ENCODE measurements around the gene ADAM12.

Gene ADAM12

DNA sequence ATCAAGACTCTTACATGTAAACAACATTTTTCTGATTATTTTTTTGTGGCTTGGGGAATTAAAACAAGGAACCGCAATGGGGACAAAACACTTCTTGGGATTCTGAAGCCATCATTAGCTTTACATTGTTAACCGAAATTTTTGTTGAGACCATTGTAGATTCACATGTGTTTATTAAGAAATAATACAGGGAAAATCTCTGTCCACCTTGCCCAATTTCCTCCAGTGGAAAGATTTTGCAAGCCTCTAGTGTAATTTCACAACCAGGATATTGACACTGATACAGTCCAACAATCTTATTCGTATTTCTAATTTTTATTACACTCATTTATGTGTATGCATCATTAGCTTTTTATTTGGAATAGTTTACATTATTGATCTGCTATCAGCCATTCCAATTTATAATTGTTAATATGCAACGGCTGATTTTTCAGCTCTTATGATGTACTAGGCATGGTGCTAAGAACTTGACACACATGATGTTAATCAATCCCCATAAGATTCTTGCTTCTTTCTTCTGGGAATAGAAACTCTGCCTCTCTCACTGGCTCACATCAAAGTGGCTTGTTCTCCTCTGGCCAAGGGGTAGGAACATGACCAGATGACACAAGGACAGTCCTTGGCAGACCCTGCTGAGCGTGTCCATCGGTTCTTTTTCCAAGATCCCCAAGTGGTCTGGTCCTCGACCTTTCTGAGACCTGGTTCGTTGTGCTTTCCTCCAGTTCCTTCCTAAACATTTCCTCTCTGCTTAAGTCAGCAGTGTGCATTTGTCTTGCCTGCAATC is 137.6 kb downstream of the ADAM12 start:
- POLR2A ChIA-PET, result no interaction called here
- no peaks in the 10 kb centered on the region for H3K9me3 ChIP-seq (ENCODE audit: control insufficient read depth, insufficient read depth, low read depth, low read length)
- CTCF ChIA-PET, result no interaction called here
- H3K4me1 ChIP-seq (ENCODE audit: control insufficient read depth, insufficient read depth, low read length), result peaks cover 46% of the 10 kb centered on the region
- no peak overlapping the region for H3K4me3 ChIP-seq (ENCODE audit: low read depth, low read length)
- no peaks in the 10 kb centered on the region for H3K36me3 ChIP-seq (ENCODE audit: control insufficient read depth in 2 of 2, insufficient read depth in 1 of 2, low read length in 2 of 2)
- peak overlapping the region; percentile 94 for H3K27ac ChIP-seq (ENCODE audit: extremely low read depth, low read depth, low read length)
- TF ChIP-seq SCRT1 (tag by site-specific recombination; IDR thresholded peaks at IDR 0.05; ENCODE audit: borderline replicate concordance) (no peak), KLF1 (tag by site-specific recombination; IDR thresholded peaks at IDR 0.05) (no peak), ZNF785 (tag by site-specific recombination; IDR thresholded peaks at IDR 0.05) (no peak), ZNF239 (tag by site-specific recombination; IDR thresholded peaks at IDR 0.05) (no peak), SALL2 (tag by site-specific recombination; IDR thresholded peaks at IDR 0.05; ENCODE audit: borderline replicate concordance) (no peak), ZNF670 (tag by site-specific recombination; IDR thresholded peaks at IDR 0.05; ENCODE audit: low read depth) (no peak), MYNN (tag by site-specific recombination; IDR thresholded peaks at IDR 0.05; ENCODE audit: borderline replicate concordance) (no peak), ZNF350 (tag by site-specific recombination; IDR thresholded peaks at IDR 0.05) (no peak)
- TF ChIP-seq, protein P1, sequence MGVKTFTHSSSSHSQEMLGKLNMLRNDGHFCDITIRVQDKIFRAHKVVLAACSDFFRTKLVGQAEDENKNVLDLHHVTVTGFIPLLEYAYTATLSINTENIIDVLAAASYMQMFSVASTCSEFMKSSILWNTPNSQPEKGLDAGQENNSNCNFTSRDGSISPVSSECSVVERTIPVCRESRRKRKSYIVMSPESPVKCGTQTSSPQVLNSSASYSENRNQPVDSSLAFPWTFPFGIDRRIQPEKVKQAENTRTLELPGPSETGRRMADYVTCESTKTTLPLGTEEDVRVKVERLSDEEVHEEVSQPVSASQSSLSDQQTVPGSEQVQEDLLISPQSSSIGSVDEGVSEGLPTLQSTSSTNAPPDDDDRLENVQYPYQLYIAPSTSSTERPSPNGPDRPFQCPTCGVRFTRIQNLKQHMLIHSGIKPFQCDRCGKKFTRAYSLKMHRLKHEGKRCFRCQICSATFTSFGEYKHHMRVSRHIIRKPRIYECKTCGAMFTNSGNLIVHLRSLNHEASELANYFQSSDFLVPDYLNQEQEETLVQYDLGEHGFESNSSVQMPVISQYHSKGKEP (tag by site-specific recombination; IDR thresholded peaks at IDR 0.05), result no peak

DNA sequence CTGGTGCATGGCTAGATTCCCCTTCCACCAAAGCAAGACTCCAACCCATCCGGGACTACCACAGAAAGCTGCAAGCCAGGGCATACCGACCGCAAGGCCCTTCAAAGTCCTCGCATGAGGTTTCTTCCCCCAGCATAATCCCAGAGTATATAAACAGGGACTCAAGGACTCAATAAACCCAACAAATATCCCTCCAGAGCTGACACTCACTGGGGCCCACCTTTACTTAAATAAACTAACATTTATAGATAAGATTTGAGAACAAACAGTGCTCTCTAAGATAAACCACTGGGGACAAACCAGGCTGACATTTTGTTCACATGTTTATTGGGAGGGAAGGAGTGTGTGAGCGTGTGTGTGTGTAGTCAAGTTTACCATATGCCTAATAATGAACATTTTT is 138.2 kb downstream of the ADAM12 start:
- H3K9me3 ChIP-seq (ENCODE audit: control insufficient read depth, insufficient read depth, low read depth, low read length), result no peaks in the 10 kb centered on the region
- no peaks in the 10 kb centered on the region for H3K36me3 ChIP-seq (ENCODE audit: control insufficient read depth in 2 of 2, insufficient read depth in 1 of 2, low read length in 2 of 2)
- H3K27ac ChIP-seq (ENCODE audit: extremely low read depth, low read depth, low read length), result peak overlapping the region; percentile 94
- POLR2A ChIA-PET, result no interaction called here
- H3K4me1 ChIP-seq (ENCODE audit: control insufficient read depth, insufficient read depth, low read length), result peaks cover 46% of the 10 kb centered on the region
- no peak overlapping the region for H3K4me3 ChIP-seq (ENCODE audit: low read depth, low read length)
- CTCF ChIA-PET, result no interaction called here
- TF ChIP-seq ZNF521 (tag by site-specific recombination; IDR thresholded peaks at IDR 0.05) (no peak), ZNF138 (tag by site-specific recombination; IDR thresholded peaks at IDR 0.05; ENCODE audit: borderline replicate concordance) (no peak), ZNF473 (tag by site-specific recombination; IDR thresholded peaks at IDR 0.05) (no peak), ZNF48 (tag by site-specific recombination; IDR thresholded peaks at IDR 0.05) (no peak), ZIC2 (tag by site-specific recombination; IDR thresholded peaks at IDR 0.05) (no peak), ZNF311 (tag by site-specific recombination; IDR thresholded peaks at IDR 0.05; ENCODE audit: borderline replicate concordance) (no peak), SP7 (tag by site-specific recombination; IDR thresholded peaks at IDR 0.05) (no peak), ZXDB (tag by site-specific recombination; IDR thresholded peaks at IDR 0.05) (peak; percentile 97), BCL11A (tag by site-specific recombination; IDR thresholded peaks at IDR 0.05; ENCODE audit: low read depth) (no peak), GLIS1 (tag by site-specific recombination; IDR thresholded peaks at IDR 0.05) (peak; percentile 42; the same call in 1 of the 2 replicates), SP2 (tag by site-specific recombination; IDR thresholded peaks at IDR 0.05) (no peak), GLI2 (tag by site-specific recombination; IDR thresholded peaks at IDR 0.05; ENCODE audit: borderline replicate concordance, low read depth) (peak; percentile 98), ZNF791 (tag by site-specific recombination; IDR thresholded peaks at IDR 0.05) (no peak), ZBTB7A (tag by site-specific recombination; IDR thresholded peaks at IDR 0.05; ENCODE audit: low read depth) (no peak), KLF1 (tag by site-specific recombination; IDR thresholded peaks at IDR 0.05) (0 out of 2 replicates have a peak, but pooled peaks have one; percentile 20), ZNF660 (tag by site-specific recombination; IDR thresholded peaks at IDR 0.05) (no peak), ZNF2 (tag by site-specific recombination; IDR thresholded peaks at IDR 0.05) (no peak), ZNF114 (tag by site-specific recombination; IDR thresholded peaks at IDR 0.05) (no peak), ZNF133 (tag by site-specific recombination; IDR thresholded peaks at IDR 0.05) (no peak), ZNF792 (tag by site-specific recombination; IDR thresholded peaks at IDR 0.05) (no peak), OVOL3 (tag by site-specific recombination; IDR thresholded peaks at IDR 0.05) (peak; percentile 77; the same call in 1 of the 2 replicates), ZNF560 (tag by site-specific recombination; IDR thresholded peaks at IDR 0.05; ENCODE audit: borderline replicate concordance) (no peak), ZNF175 (tag by site-specific recombination; IDR thresholded peaks at IDR 0.05) (no peak), EGR2 (tag by site-specific recombination; IDR thresholded peaks at IDR 0.05; ENCODE audit: low read depth) (no peak)
- TF ChIP-seq, protein P2, sequence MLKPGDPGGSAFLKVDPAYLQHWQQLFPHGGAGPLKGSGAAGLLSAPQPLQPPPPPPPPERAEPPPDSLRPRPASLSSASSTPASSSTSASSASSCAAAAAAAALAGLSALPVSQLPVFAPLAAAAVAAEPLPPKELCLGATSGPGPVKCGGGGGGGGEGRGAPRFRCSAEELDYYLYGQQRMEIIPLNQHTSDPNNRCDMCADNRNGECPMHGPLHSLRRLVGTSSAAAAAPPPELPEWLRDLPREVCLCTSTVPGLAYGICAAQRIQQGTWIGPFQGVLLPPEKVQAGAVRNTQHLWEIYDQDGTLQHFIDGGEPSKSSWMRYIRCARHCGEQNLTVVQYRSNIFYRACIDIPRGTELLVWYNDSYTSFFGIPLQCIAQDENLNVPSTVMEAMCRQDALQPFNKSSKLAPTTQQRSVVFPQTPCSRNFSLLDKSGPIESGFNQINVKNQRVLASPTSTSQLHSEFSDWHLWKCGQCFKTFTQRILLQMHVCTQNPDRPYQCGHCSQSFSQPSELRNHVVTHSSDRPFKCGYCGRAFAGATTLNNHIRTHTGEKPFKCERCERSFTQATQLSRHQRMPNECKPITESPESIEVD (tag by site-specific recombination; IDR thresholded peaks at IDR 0.05), result peak; percentile 92
- TF ChIP-seq, protein P3, sequence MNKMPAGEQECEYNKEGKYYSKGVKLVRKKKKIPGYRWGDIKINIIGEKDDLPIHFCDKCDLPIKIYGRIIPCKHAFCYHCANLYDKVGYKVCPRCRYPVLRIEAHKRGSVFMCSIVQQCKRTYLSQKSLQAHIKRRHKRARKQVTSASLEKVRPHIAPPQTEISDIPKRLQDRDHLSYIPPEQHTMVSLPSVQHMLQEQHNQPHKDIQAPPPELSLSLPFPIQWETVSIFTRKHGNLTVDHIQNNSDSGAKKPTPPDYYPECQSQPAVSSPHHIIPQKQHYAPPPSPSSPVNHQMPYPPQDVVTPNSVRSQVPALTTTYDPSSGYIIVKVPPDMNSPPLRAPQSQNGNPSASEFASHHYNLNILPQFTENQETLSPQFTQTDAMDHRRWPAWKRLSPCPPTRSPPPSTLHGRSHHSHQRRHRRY (tag by site-specific recombination; IDR thresholded peaks at IDR 0.05), result no peak
